ENCODE results near the gene GJA4.

GJA4 gene

DNA sequence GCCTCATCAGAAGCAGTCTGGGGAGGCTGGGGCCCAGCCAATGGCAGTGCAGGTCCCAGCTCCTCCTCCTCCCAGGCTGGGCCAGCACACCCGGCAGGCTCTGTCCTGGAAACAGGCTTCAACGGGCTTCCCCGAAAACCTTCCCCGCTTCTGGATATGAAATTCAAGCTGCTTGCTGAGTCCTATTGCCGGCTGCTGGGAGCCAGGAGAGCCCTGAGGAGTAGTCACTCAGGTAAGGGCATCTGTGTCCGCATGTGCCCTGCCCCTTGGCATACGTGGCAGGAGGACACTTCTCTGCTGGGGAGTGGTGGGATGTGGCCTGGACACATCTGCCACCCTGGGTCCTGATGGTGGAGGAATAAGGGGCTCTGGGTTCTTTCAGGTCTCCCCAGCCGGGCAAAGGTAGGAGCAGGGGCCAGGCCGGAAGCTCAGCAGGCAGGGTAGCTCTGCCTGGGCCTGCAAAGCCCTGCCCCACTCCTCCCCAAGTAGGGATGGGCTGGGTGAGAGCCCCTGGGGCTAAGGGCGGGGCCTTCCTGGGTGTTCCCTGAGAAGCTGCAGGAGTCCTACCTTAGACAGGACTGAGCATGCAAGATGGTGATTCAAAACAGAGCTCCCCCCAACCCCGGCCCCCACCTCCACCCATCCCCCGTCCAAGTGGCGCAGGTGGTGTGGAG lies 37.7 kb upstream of the GJA4 start, which contains the start of gene GJB5:
Gene GJB5, plus strand, starts transcription at position 84 of the 674 bp plus-strand sequence. CDS start 2,284 bp downstream, outside the sequence.
- no peaks in the 10 kb centered on the region for H3K27me3 ChIP-seq (ENCODE audit: insufficient read depth, poor library complexity, severe bottlenecking)
- H3K27ac ChIP-seq (ENCODE audit: poor library complexity, severe bottlenecking): peak within 1 kb of the TSS; percentile 98
- peak; percentile 96 for DNase-seq (ENCODE audit: low spot score)

GRCh38 chr1:34755961-34756360 lies 36.8 kb upstream of the GJA4 start:
- peak overlapping the region; percentile 23 for H3K4me3 ChIP-seq (ENCODE audit: severe bottlenecking)
- ATAC-seq (ENCODE audit: low read depth): no peak
- TF ChIP-seq CTCF (IDR thresholded peaks at IDR 0.05; ENCODE audit: poor library complexity, severe bottlenecking): no peak
- peak overlapping the region; percentile 98 for H3K27ac ChIP-seq (ENCODE audit: poor library complexity, severe bottlenecking)
- H3K4me1 ChIP-seq (ENCODE audit: insufficient read depth, poor library complexity, severe bottlenecking): peaks cover 35% of the 10 kb centered on the region
- H3K36me3 ChIP-seq (ENCODE audit: low read depth): peaks cover 18% of the 10 kb centered on the region
- H3K9me3 ChIP-seq (ENCODE audit: severe bottlenecking): peaks cover 9% of the 10 kb centered on the region
- H3K27me3 ChIP-seq (ENCODE audit: insufficient read depth, poor library complexity, severe bottlenecking): no peaks in the 10 kb centered on the region
- no peak for DNase-seq (ENCODE audit: low spot score)

More for the DNA sequence above, 37.7 kb upstream of the GJA4 start, which contains the start of gene GJB5:
- Histone ChIP-seq H3K36me3 (ENCODE audit: low read depth) (peaks cover 18% of the 10 kb centered on the region), H3K9me3 (ENCODE audit: severe bottlenecking) (peaks cover 9% of the 10 kb centered on the region), H3K4me3 (ENCODE audit: severe bottlenecking) (peak within 1 kb of the TSS; percentile 31), H3K4me1 (ENCODE audit: insufficient read depth, poor library complexity, severe bottlenecking) (peaks cover 35% of the 10 kb centered on the region)
- peak; percentile 88 for ATAC-seq (ENCODE audit: low read depth)
- no peak for TF ChIP-seq CTCF (IDR thresholded peaks at IDR 0.05; ENCODE audit: poor library complexity, severe bottlenecking)

DNA sequence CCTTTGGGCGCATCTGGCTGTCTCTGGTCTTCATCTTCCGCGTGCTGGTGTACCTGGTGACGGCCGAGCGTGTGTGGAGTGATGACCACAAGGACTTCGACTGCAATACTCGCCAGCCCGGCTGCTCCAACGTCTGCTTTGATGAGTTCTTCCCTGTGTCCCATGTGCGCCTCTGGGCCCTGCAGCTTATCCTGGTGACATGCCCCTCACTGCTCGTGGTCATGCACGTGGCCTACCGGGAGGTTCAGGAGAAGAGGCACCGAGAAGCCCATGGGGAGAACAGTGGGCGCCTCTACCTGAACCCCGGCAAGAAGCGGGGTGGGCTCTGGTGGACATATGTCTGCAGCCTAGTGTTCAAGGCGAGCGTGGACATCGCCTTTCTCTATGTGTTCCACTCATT lies 35.4 kb upstream of the GJA4 start:
- peaks cover 40% of the 10 kb centered on the region for H3K4me1 ChIP-seq (ENCODE audit: insufficient read depth, poor library complexity, severe bottlenecking)
- TF ChIP-seq CTCF (IDR thresholded peaks at IDR 0.05; ENCODE audit: poor library complexity, severe bottlenecking): no peak
- ATAC-seq (ENCODE audit: low read depth): no peak
- no peak for DNase-seq (ENCODE audit: low spot score)
- H3K27me3 ChIP-seq (ENCODE audit: insufficient read depth, poor library complexity, severe bottlenecking): no peaks in the 10 kb centered on the region
- no peak overlapping the region for H3K27ac ChIP-seq (ENCODE audit: poor library complexity, severe bottlenecking)
- H3K36me3 ChIP-seq (ENCODE audit: low read depth): peaks cover 18% of the 10 kb centered on the region
- peaks cover 9% of the 10 kb centered on the region for H3K9me3 ChIP-seq (ENCODE audit: severe bottlenecking)
- H3K4me3 ChIP-seq (ENCODE audit: severe bottlenecking): no peak overlapping the region

DNA sequence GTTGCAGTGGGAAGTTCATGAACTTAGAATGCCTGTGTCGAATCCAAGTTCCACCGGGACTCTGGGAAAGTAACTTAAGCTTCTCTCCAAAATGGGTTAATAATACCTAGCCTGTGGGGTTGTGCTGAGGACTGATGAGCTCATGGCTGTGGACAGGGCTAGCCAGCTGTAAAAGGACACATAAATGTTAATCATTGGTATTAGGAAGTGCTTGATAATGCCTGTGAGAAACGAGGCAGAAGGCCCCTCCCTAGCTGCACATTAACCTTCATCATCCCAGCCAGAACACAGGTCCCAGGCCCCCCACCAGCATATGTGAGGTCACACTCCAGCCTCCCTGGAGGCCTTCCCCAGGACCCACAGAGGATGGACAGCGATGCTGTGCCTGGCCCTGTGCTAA lies 34.0 kb upstream of the GJA4 start:
- H3K4me1 ChIP-seq (ENCODE audit: insufficient read depth, poor library complexity, severe bottlenecking): peaks cover 48% of the 10 kb centered on the region
- ATAC-seq (ENCODE audit: low read depth) (no peak), DNase-seq (ENCODE audit: low spot score) (no peak)
- peak overlapping the region; percentile 56 for H3K27ac ChIP-seq (ENCODE audit: poor library complexity, severe bottlenecking)
- H3K9me3 ChIP-seq (ENCODE audit: severe bottlenecking): no peaks in the 10 kb centered on the region
- no peaks in the 10 kb centered on the region for H3K27me3 ChIP-seq (ENCODE audit: insufficient read depth, poor library complexity, severe bottlenecking)
- TF ChIP-seq CTCF (IDR thresholded peaks at IDR 0.05; ENCODE audit: poor library complexity, severe bottlenecking): no peak
- peaks cover 18% of the 10 kb centered on the region for H3K36me3 ChIP-seq (ENCODE audit: low read depth)
- H3K4me3 ChIP-seq (ENCODE audit: severe bottlenecking): no peak overlapping the region

All from RWPE2 (cell line).